Activated naive CD4-positive, alpha-beta T cell treated with anti-CD3 and anti-CD28 coated beads, Interleukin-2, amount 50 U/mL, for 24 hours (primary cell): ENCODE measurements around the gene CFAP97D2.
"Not testable (repeated sequence)": the region's sequence is repeated elsewhere in the genome, so short reads cannot be mapped to it uniquely, and the experiment has no call there.

Experiments
- H3K27ac Mint-ChIP-seq: one replicate; pipeline ENCODE4 v1.8.0; 2021; ENCODE audit warnings: mild to moderate bottlenecking, mixed read lengths
- H3K27me3 Mint-ChIP-seq: one replicate; pipeline ENCODE4 v1.8.0; 2021; ENCODE audit warnings: mixed read lengths
- H3K36me3 Mint-ChIP-seq: one replicate; pipeline ENCODE4 v1.8.0; 2021; ENCODE audit warnings: mixed read lengths
- H3K4me1 Mint-ChIP-seq: one replicate; pipeline ENCODE4 v1.8.0; 2021; ENCODE audit warnings: mixed read lengths
- H3K4me3 Mint-ChIP-seq: one replicate; pipeline ENCODE4 v1.8.0; 2021; ENCODE audit warnings: mild to moderate bottlenecking, mixed read lengths
- H3K9me3 Mint-ChIP-seq: one replicate; pipeline ENCODE4 v1.8.0; 2021; ENCODE audit warnings: mixed read lengths

Gene CFAP97D2

GRCh38 chr13:114164053-114164452 lies 15.0 kb upstream of the CFAP97D2 start:
- H3K27ac Mint-ChIP-seq, result peak overlapping the region; percentile 15

DNA sequence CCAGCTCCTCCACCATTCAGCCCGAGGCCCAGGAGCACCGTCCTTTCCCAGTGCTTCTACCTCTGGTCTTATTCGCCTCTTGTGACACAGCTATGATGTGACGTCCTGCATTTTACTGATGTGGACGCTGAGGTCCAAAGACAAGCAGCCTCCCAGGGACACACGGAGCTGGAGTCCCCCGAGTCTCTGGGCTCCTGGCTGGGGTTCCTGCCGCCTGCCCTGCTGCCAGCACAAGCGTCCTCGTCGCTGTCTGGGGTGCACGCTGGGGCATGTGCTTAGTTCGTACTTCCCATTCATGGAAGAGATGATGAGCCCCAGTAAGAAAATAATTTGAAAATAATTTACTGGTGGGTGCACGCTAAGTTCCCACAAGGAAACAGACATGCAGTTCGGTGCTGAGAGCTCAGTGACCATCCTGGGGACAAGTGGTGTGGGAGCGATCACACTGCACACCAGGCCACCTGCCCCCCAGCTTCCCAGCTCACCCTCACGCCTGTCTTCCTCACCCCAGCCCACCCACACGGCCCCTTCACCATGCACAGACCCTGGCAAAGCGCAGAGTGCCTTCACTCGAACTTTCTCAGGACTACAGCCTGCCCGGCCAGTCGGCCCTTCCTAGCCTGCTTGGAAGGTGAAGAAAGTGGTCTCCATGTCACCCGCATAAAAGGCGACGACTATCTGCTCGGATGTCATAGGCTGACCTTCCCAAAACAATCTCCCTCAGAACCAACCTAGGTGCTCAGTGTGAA lies 14.2 kb upstream of the CFAP97D2 start:
- Mint-ChIP-seq H3K27ac (no peak overlapping the region), H3K36me3 (no peaks in the 10 kb centered on the region), H3K4me1 (peaks cover 85% of the 10 kb centered on the region), H3K27me3 (no peaks in the 10 kb centered on the region), H3K9me3 (no peaks in the 10 kb centered on the region), H3K4me3 (no peak overlapping the region)

More at GRCh38 chr13:114164053-114164452, 15.0 kb upstream of the CFAP97D2 start:
- peaks cover 91% of the 10 kb centered on the region for H3K4me1 Mint-ChIP-seq
- H3K9me3 Mint-ChIP-seq, result no peaks in the 10 kb centered on the region
- no peaks in the 10 kb centered on the region for H3K36me3 Mint-ChIP-seq
- no peaks in the 10 kb centered on the region for H3K27me3 Mint-ChIP-seq
- no peak overlapping the region for H3K4me3 Mint-ChIP-seq

DNA sequence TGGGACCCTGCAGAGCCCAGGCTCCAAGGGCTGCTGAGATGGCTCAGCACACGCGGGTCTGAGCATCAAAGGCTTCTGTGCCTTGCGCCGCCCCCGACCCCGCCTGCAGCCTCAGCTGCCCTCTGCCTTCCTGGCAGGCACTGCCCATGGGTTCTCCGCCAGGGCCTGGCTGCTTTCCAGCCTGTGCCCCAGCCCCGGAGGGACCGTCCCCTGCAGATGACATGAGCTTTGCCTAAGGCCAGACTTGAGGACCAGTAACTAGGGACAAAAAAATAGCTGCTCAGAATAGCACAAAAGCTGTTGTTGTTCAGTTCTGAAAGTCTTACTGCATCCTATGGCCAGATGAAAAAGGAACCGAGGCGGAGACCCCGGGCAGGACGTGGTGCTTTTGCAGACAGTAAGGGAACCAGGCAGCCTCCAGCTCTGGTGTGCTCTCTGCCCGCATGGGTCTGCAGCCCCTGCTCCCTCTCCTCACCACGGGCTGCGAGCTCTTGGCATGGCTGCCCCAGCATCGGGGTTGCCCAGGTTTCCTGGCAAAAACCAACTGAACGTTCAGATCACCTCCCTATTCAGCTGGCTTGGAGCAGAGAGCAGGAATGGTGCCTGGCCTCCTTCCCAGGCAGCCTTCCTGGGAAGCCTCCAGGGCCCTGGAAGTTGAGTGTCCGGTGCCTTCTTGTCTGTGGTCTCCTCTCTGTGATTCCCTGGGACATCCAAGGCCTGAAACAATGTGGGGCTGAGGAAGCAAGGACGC lies 12.5 kb upstream of the CFAP97D2 start:
- no peaks in the 10 kb centered on the region for H3K27me3 Mint-ChIP-seq
- peak overlapping the region; percentile 70 for H3K27ac Mint-ChIP-seq
- no peak overlapping the region for H3K4me3 Mint-ChIP-seq
- H3K9me3 Mint-ChIP-seq, result no peaks in the 10 kb centered on the region
- H3K4me1 Mint-ChIP-seq, result peaks cover 68% of the 10 kb centered on the region
- no peaks in the 10 kb centered on the region for H3K36me3 Mint-ChIP-seq

- H3K4me1 Mint-ChIP-seq, result peaks cover 59% of the 10 kb centered on the region
- peaks cover 1% of the 10 kb centered on the region for H3K36me3 Mint-ChIP-seq
- H3K27me3 Mint-ChIP-seq, result no peaks in the 10 kb centered on the region
- no peaks in the 10 kb centered on the region for H3K9me3 Mint-ChIP-seq
- H3K4me3 Mint-ChIP-seq, result peak overlapping the region; percentile 49
- H3K27ac Mint-ChIP-seq, result peak overlapping the region; percentile 70
These were observed 11.6 kb upstream of the CFAP97D2 start for GRCh38 chr13:114167426-114167825.

DNA sequence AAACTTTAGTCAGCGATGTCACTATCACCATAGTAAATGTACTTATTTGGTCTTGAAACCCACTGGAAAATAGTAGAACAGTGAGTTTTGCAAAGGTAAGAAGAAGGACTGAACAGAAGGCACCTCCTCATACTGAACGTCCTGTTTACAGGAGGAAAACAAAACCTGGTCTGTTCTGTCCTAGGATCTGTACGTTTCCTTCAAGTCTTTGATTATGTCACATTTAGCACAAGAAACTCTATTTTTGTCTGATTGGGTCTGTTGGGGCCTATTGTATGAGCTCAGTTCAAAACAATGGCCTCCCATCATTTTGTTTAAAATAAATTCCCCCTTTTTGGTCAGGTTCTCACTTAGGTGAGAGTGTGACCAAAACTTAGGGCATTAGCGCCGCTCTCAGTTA lies 11.2 kb upstream of the CFAP97D2 start:
- Mint-ChIP-seq H3K27me3 (no peaks in the 10 kb centered on the region), H3K4me3 (no peak overlapping the region), H3K27ac (peak overlapping the region; percentile 70), H3K36me3 (peaks cover 3% of the 10 kb centered on the region), H3K9me3 (no peaks in the 10 kb centered on the region), H3K4me1 (peaks cover 55% of the 10 kb centered on the region)

GRCh38 chr13:114173272-114173671 lies 5.8 kb upstream of the CFAP97D2 start:
- Mint-ChIP-seq H3K4me3 (no peak overlapping the region), H3K9me3 (no peaks in the 10 kb centered on the region), H3K27me3 (no peaks in the 10 kb centered on the region), H3K27ac (no peak overlapping the region), H3K36me3 (peaks cover 7% of the 10 kb centered on the region), H3K4me1 (peaks cover 46% of the 10 kb centered on the region)

DNA sequence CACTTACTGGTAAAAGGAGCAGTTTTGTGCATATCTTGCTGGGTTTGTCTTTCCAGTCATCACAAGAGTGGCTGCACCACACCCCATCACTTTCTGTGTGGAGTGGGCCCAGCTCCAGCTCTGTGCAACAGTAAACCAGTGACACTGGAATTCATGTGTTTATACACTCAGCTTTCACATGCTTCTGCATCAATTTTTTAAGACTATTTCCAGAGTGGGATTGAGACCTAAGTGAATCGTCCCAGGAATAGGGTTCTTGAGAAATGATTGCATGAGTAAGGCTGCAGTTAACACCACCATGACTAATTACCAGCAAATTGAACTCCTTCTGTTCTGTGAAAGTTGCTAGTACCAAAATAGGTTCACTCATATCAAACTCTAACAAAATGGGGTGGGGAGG lies 5.3 kb upstream of the CFAP97D2 start:
- Mint-ChIP-seq H3K9me3 (no peaks in the 10 kb centered on the region), H3K36me3 (peaks cover 7% of the 10 kb centered on the region), H3K4me1 (peaks cover 47% of the 10 kb centered on the region), H3K4me3 (no peak overlapping the region), H3K27me3 (no peaks in the 10 kb centered on the region), H3K27ac (no peak overlapping the region)

GRCh38 chr13:114174529-114174961 lies 4.5 kb upstream of the CFAP97D2 start:
- H3K27ac Mint-ChIP-seq, result no peak overlapping the region
- H3K4me1 Mint-ChIP-seq, result peaks cover 48% of the 10 kb centered on the region
- peaks cover 7% of the 10 kb centered on the region for H3K36me3 Mint-ChIP-seq
- no peak overlapping the region for H3K4me3 Mint-ChIP-seq
- no peaks in the 10 kb centered on the region for H3K27me3 Mint-ChIP-seq
- no peaks in the 10 kb centered on the region for H3K9me3 Mint-ChIP-seq

GRCh38 chr13:114176359-114176902 lies 2.6 kb upstream of the CFAP97D2 start:
- H3K9me3 Mint-ChIP-seq, H3K36me3 Mint-ChIP-seq, H3K27me3 Mint-ChIP-seq, H3K4me3 Mint-ChIP-seq: not testable (repeated sequence)
- peaks cover 66% of the 10 kb centered on the region for H3K4me1 Mint-ChIP-seq
- H3K27ac Mint-ChIP-seq, result peak overlapping the region; percentile 23

- Mint-ChIP-seq H3K36me3 (peaks cover 6% of the 10 kb centered on the region), H3K4me3 (no peak overlapping the region), H3K27ac (peak overlapping the region; percentile 8), H3K27me3 (no peaks in the 10 kb centered on the region), H3K9me3 (no peaks in the 10 kb centered on the region), H3K4me1 (peaks cover 66% of the 10 kb centered on the region)
These were observed 1.6 kb upstream of the CFAP97D2 start for GRCh38 chr13:114177245-114178010.

- Mint-ChIP-seq H3K4me1 (peaks cover 23% of the 10 kb centered on the region), H3K27ac (no peak overlapping the region), H3K9me3 (peaks cover 5% of the 10 kb centered on the region), H3K4me3 (no peak overlapping the region), H3K27me3 (no peaks in the 10 kb centered on the region), H3K36me3 (peaks cover 6% of the 10 kb centered on the region)
These were observed 6.3 kb downstream of the CFAP97D2 start for GRCh38 chr13:114185182-114185971.

- H3K4me1 Mint-ChIP-seq, result peaks cover 28% of the 10 kb centered on the region
- H3K36me3 Mint-ChIP-seq, result peaks cover 3% of the 10 kb centered on the region
- peaks cover 5% of the 10 kb centered on the region for H3K9me3 Mint-ChIP-seq
- H3K27ac Mint-ChIP-seq, result peak overlapping the region; percentile 88
- no peaks in the 10 kb centered on the region for H3K27me3 Mint-ChIP-seq
- no peak overlapping the region for H3K4me3 Mint-ChIP-seq
These were observed 15.8 kb downstream of the CFAP97D2 start for GRCh38 chr13:114194853-114195252.

DNA sequence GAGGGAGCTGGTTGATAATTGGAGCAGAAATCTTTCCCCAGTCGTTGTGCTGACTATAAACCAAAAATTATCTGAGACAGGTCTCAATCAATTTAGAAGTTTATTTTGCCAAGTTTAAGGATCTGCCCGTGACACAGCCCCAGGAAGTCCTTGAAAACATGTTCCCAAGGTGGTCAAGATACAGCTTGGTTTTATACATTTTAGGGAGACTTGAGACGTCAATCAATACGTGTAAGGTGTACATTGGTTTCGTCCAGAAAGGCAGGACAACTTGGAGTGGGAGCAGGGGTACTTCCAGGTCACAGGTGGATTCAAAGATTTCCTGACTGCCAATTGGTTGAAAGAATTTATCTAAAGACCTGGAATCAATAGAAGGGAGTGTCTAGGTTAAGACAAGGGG lies 17.6 kb downstream of the CFAP97D2 start:
- Mint-ChIP-seq H3K9me3 (no peaks in the 10 kb centered on the region), H3K27me3 (no peaks in the 10 kb centered on the region), H3K36me3 (peaks cover 1% of the 10 kb centered on the region), H3K4me1 (peaks cover 28% of the 10 kb centered on the region), H3K27ac (no peak overlapping the region), H3K4me3 (no peak overlapping the region)

DNA sequence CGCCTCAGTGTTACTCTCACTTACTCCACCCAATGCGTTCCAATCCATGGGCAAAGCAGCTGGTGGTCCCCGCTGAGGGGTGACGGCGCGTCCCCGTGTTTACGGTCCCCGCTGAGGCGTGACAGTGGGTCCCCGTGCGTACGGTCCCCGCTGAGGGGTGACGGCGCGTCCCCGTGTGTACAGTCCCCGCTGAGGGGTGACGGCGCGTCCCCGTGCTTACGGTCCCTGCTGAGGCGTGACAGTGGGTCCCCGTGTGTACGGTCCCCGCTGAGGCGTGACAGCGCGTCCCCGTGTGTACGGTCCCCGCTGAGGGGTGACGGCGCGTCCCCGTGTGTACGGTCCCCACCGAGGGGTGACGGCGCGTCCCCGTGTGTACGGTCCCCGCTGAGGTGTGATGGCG lies 19.5 kb downstream of the CFAP97D2 start:
- Mint-ChIP-seq H3K4me3 (no peak overlapping the region), H3K36me3 (no peaks in the 10 kb centered on the region), H3K9me3 (no peaks in the 10 kb centered on the region)

DNA sequence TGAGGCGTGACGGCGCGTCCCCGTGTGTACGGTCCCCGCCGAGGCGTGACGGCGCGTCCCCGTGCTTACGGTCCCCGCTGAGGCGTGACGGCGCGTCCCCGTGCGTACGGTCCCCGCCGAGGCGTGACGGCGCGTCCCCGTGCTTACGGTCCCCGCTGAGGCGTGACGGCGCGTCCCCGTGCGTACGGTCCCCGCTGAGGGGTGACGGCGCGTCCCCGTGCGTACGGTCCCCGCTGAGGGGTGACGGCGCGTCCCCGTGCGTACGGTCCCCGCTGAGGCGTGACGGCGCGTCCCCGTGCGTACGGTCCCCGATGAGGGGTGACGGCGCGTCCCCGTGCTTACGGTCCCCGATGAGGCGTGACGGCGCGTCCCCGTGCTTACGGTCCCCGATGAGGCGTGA lies 20.5 kb downstream of the CFAP97D2 start:
- not testable (repeated sequence) for H3K36me3 Mint-ChIP-seq, H3K9me3 Mint-ChIP-seq, H3K4me3 Mint-ChIP-seq, H3K27me3 Mint-ChIP-seq, H3K27ac Mint-ChIP-seq
- peaks cover 38% of the 10 kb centered on the region for H3K4me1 Mint-ChIP-seq

More for the DNA sequence above, 19.5 kb downstream of the CFAP97D2 start:
- H3K4me1 Mint-ChIP-seq, result peaks cover 40% of the 10 kb centered on the region
- H3K27ac Mint-ChIP-seq, result no peak overlapping the region
- no peaks in the 10 kb centered on the region for H3K27me3 Mint-ChIP-seq
